Smooth muscle cell (in vitro differentiated cells): ENCODE measurements around the gene LHCGR. TPM values are rescaled to one million over a fixed set of nuclear protein-coding genes. Genes with fewer than 3 reads are reported as not detected.

ENCODE experiments used
- DNase-seq: peaks from one replicate; lab custom pipeline; 2025; ENCODE audit not compliant: unreplicated experiment; lab: John Stamatoyannopoulos, UW
- H2AFZ ChIP-seq: fragments of 200-600 bp; sonication (generic); 2 replicates; pipeline ENCODE4 v1.6.0; 2016; ENCODE audit warnings: antibody characterized with exemption, low read depth, mild to moderate bottlenecking
- H3F3A ChIP-seq: fragments of 200-600 bp; sonication (generic); 2 replicates; pipeline ENCODE4 v1.6.0; 2017; ENCODE audit warnings: antibody characterized with exemption, low read depth
- H3K27ac ChIP-seq: fragments of 200-600 bp; sonication (generic); 2 replicates; pipeline ENCODE4 v1.5.1; 2016; ENCODE audit warnings: low read depth, mild to moderate bottlenecking
- H3K27me3 ChIP-seq: fragments of 200-600 bp; sonication (generic); 2 replicates; pipeline ENCODE4 v1.6.1; 2016; ENCODE audit warnings: low read depth, mild to moderate bottlenecking
- H3K36me3 ChIP-seq: fragments of 200-600 bp; sonication (generic); 2 replicates; pipeline ENCODE4 v1.5.1; 2016; ENCODE audit warnings: low read depth
- H3K4me1 ChIP-seq: fragments of 200-600 bp; sonication (generic); 2 replicates; pipeline ENCODE4 v1.5.1; 2016; ENCODE audit warnings: low read depth
- H3K4me2 ChIP-seq: fragments of 200-600 bp; sonication (generic); 2 replicates; pipeline ENCODE4 v1.6.0; 2016; ENCODE audit warnings: mild to moderate bottlenecking
- H3K4me3 ChIP-seq: fragments of 200-600 bp; sonication (generic); 2 replicates; pipeline ENCODE4 v1.5.1; 2016; ENCODE audit warnings: mild to moderate bottlenecking
- H3K79me2 ChIP-seq: fragments of 200-600 bp; sonication (generic); 2 replicates; pipeline ENCODE4 v1.6.0; 2016; ENCODE audit warnings: low read depth, mild to moderate bottlenecking
- H3K9ac ChIP-seq: fragments of 200-600 bp; sonication (generic); 2 replicates; pipeline ENCODE4 v1.6.0; 2016; ENCODE audit warnings: low read depth
- H3K9me3 ChIP-seq: fragments of 200-600 bp; sonication (generic); replicated peaks from 2 replicates; pipeline ENCODE4 v1.5.1; 2016; ENCODE audit warnings: low read depth
- H4K20me1 ChIP-seq: fragments of 200-600 bp; sonication (generic); 2 replicates; pipeline ENCODE4 v1.6.0; 2016; ENCODE audit warnings: low read depth
- CTCF ChIP-seq: fragments of 200-600 bp; sonication (generic); IDR thresholded peaks from 2 replicates; pipeline ENCODE4 v1.5.1; 2017; ENCODE audit warnings: borderline replicate concordance, mild to moderate bottlenecking, antibody characterized with exemption; ENCODE audit not compliant: insufficient read depth, poor library complexity, severe bottlenecking
- WGBS: methylation state at CpG from one replicate; pipeline ENCODE4 v1.1.7; 2016; ENCODE audit warnings: low lambda C conversion rate; 5-methylcytosine and 5-hydroxymethylcytosine counted together
- polyA plus RNA-seq: library from polyadenylated mRNA; unstranded; fragments of >200 nt; fragmentation: Nextera tagmentation; extraction: Ambion mirVana; gene quantifications from 2 replicates; pipeline ENCODE4 v1.2.1, GENCODE V29; 2016
- total RNA-seq: library from RNA; depleted of rRNA; stranded (reverse); fragments of >200 nt; gene quantifications from 2 replicates; pipeline ENCODE4 v1.2.3, GENCODE V29; 2014

The LHCGR gene
- total and polyA plus RNA-seq, 2 experiments from 2014 or later, result not detected

GRCh38 chr2:48725696-48726494 lies 29.6 kb downstream of the LHCGR start:
- no peak for DNase-seq
- H3K27me3 ChIP-seq, result no peaks in the 10 kb centered on the region
- no peak overlapping the region for H3K4me2 ChIP-seq
- H3K9me3 ChIP-seq, result no peaks in the 10 kb centered on the region
- no peak overlapping the region for H3K27ac ChIP-seq
- H3K79me2 ChIP-seq, result no peaks in the 10 kb centered on the region
- peaks cover 4% of the 10 kb centered on the region for H3K4me1 ChIP-seq
- WGBS, result 73% methylated on average over 7 of the region's 7 CpGs
- H3K36me3 ChIP-seq, result no peaks in the 10 kb centered on the region
- no peak overlapping the region for H3K9ac ChIP-seq
- no peak for TF ChIP-seq CTCF
- H3K4me3 ChIP-seq, result no peak overlapping the region
- no peaks in the 10 kb centered on the region for H3F3A ChIP-seq
- no peak overlapping the region for H2AFZ ChIP-seq
- no peaks in the 10 kb centered on the region for H4K20me1 ChIP-seq

- Histone ChIP-seq H3K4me2 (no peak overlapping the region), H3K9ac (no peak overlapping the region), H3K36me3 (no peaks in the 10 kb centered on the region), H3K27ac (no peak overlapping the region), H3F3A (no peaks in the 10 kb centered on the region), H3K27me3 (no peaks in the 10 kb centered on the region), H2AFZ (no peak overlapping the region), H3K79me2 (no peaks in the 10 kb centered on the region), H4K20me1 (no peaks in the 10 kb centered on the region), H3K4me1 (peaks cover 13% of the 10 kb centered on the region), H3K4me3 (no peak overlapping the region), H3K9me3 (no peaks in the 10 kb centered on the region)
- no peak for TF ChIP-seq CTCF
- WGBS, result 87% methylated on average over 2 of the region's 2 CpGs
- no peak for DNase-seq
Measured at GRCh38 chr2:48724278-48724677, 31.2 kb downstream of the LHCGR start.

DNA sequence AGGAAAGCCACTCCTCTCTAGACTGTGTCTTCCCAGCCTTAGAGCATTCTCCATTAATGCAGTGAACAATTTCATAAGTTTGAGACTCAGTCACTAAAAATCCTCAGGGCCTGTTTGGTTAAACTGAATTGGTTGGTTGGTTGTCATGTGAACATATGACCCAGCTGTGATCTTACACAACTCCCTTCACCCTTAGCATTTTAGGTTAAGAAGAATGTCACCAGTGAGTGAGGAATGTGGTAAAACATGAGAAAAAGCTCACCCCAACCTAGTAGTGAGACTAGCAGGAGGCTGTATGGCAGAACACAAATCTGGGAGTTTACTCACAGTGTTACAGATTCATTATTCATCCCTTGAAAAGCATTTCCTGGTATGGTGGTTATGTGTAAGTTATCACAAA lies 32.4 kb downstream of the LHCGR start:
- TF ChIP-seq CTCF, result no peak
- H4K20me1 ChIP-seq, result no peaks in the 10 kb centered on the region
- H3K27ac ChIP-seq, result peak overlapping the region; percentile 61
- no peak overlapping the region for H3K9ac ChIP-seq
- H3K79me2 ChIP-seq, result no peaks in the 10 kb centered on the region
- H3K4me2 ChIP-seq, result peak overlapping the region; percentile 29
- peaks cover 19% of the 10 kb centered on the region for H3K4me1 ChIP-seq
- no peaks in the 10 kb centered on the region for H3K27me3 ChIP-seq
- no peaks in the 10 kb centered on the region for H3F3A ChIP-seq
- no peaks in the 10 kb centered on the region for H3K9me3 ChIP-seq
- H3K36me3 ChIP-seq, result no peaks in the 10 kb centered on the region
- H2AFZ ChIP-seq, result no peak overlapping the region
- no peak overlapping the region for H3K4me3 ChIP-seq
- DNase-seq, result no peak

DNA sequence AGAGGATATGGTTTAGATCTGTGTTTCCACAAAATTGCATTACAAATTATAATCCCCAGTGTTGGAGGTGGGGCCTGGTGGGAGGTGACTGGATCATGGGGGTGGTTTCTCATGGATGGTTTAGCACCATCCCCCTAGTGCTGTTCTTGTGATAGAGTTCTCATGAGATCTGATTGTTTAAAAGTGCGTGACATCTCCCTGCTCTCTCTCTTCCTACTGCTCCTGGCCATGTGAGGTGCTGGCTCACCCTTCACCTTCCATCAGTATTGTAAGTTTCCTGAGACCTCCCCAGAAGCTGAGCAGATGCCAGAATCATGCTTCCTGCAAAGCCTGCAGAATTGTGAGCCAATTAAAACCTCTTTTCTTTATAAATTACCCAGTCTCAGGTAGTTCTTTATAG lies 33.1 kb downstream of the LHCGR start:
- peak overlapping the region; percentile 29 for H3K4me2 ChIP-seq
- no peaks in the 10 kb centered on the region for H3K79me2 ChIP-seq
- no peak overlapping the region for H3K9ac ChIP-seq
- no peak for TF ChIP-seq CTCF
- H3K4me1 ChIP-seq, result peaks cover 26% of the 10 kb centered on the region
- no peak for DNase-seq
- no peak overlapping the region for H3K4me3 ChIP-seq
- H3K27ac ChIP-seq, result peak overlapping the region; percentile 61
- whole genome bisulfite sequencing, result 100% methylated on average over 1 of the region's 1 CpG
- no peak overlapping the region for H2AFZ ChIP-seq
- no peaks in the 10 kb centered on the region for H4K20me1 ChIP-seq
- H3K27me3 ChIP-seq, result no peaks in the 10 kb centered on the region
- H3F3A ChIP-seq, result no peaks in the 10 kb centered on the region
- H3K9me3 ChIP-seq, result no peaks in the 10 kb centered on the region
- no peaks in the 10 kb centered on the region for H3K36me3 ChIP-seq
